ENCODE data around the gene MAEA.

MAEA gene

GRCh38 chr4:1338752-1339414, 49.2 kb downstream of the MAEA start:
- DNase-seq, result no peak

GRCh38 chr4:1339489-1339888, 49.8 kb downstream of the MAEA start:
- DNase-seq, result no peak

- no peak for DNase-seq
Observed at GRCh38 chr4:1340181-1340747, 50.6 kb downstream of the MAEA start.

GRCh38 chr4:1340861-1341260, 51.2 kb downstream of the MAEA start:
- no peak for DNase-seq

- DNase-seq, result no peak
Observed at GRCh38 chr4:1342003-1342402, 52.3 kb downstream of the MAEA start.

DNA sequence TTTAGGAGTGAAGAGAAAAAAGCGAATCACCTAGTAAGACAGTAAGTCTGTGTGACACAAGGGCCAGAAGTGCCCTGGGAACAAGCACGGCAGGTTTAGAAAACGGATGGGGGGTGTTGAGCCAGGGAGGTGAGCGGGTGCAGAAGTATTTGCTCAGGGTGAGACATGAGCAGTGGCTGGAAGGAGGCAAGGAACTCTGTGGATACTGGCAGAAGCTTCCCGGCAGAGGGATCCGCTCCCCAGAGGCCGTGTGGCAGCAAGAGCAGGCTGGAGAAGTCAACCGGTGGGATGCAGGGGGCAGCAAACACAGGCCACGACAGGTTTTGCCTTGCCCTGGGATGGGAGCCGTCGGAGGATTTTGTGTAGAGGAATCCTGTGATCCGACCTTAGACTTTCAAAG, 55.0 kb downstream of the MAEA start:
- DNase-seq, result no peak

- peak; percentile 87 for DNase-seq
Observed at GRCh38 chr4:1345903-1346780, 56.5 kb downstream of the MAEA start.

- peak; percentile 99 for DNase-seq
Observed at GRCh38 chr4:1346781-1347409, 57.2 kb downstream of the MAEA start, which contains the start of gene UVSSA. UVSSA (plus strand) TSS chr4:1347208; CDS start chr4:1348092, 884 bp downstream.

GRCh38 chr4:1347410-1347864, 57.7 kb downstream of the MAEA start:
- peak; percentile 90 for DNase-seq

- DNase-seq, result peak; percentile 17
Observed at GRCh38 chr4:1348014-1348513, 58.4 kb downstream of the MAEA start.

DNA sequence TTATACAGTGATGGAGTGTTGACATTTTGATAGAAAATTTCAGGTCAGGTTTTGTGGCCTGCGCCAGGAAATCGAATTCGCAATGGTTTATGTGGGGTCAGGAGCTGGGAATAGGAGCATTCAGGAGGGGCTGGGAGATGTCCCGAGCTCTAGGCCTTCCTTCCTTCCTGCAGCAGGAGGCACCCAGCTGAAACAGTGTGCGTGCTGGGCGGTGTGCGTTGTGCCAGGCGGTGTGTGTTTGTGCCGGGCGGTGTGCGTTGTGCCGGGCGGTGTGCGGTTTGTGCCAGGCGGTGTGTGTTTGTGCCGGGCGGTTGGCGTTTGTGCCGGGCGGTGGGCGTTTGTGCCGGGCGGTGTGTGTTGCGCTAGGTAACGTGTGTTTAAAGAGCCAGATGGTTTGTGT, 59.1 kb downstream of the MAEA start:
- no peak for DNase-seq

- DNase-seq, result no peak
Observed at GRCh38 chr4:1349359-1350168, 59.9 kb downstream of the MAEA start.

- no peak for DNase-seq
Observed at GRCh38 chr4:1350169-1350520, 60.5 kb downstream of the MAEA start.

DNA sequence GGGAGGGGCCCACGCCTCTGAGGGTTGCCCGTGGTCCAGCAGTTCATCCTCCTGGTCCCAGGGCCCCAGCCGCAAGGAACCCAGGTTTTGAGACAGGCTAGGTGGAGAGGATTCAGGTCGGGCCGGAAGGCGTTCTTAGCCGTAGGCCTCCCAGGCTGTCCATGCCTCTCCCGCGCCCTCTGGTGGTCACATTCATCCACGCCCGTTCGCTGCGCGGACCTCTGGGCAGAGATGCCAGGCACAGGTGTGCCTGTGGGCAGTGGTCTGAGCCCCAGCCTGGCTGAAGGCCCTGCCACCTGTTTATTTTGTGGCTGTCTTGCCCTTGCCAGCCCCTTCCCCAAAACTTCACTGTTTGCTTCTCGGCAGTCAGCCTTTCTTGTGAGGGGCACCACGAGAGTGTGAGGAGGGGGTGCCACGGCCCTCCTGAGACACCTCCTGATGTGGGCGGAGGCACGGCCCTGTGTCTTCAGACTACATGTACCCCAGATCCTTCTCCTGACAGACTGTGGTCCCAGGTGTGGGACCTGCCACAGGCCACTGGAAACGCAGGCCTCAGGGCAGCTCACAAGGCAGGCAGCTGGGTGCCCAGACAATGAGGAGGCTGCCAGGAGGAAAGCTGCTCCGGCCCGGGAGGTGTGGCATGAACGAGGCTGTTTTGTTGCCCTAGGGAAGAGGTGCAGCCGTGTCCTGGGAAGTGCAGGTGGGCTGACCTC, 62.3 kb downstream of the MAEA start:
- peak; percentile 89 for DNase-seq

GRCh38 chr4:1352567-1352900, 62.8 kb downstream of the MAEA start:
- no peak for DNase-seq

DNA sequence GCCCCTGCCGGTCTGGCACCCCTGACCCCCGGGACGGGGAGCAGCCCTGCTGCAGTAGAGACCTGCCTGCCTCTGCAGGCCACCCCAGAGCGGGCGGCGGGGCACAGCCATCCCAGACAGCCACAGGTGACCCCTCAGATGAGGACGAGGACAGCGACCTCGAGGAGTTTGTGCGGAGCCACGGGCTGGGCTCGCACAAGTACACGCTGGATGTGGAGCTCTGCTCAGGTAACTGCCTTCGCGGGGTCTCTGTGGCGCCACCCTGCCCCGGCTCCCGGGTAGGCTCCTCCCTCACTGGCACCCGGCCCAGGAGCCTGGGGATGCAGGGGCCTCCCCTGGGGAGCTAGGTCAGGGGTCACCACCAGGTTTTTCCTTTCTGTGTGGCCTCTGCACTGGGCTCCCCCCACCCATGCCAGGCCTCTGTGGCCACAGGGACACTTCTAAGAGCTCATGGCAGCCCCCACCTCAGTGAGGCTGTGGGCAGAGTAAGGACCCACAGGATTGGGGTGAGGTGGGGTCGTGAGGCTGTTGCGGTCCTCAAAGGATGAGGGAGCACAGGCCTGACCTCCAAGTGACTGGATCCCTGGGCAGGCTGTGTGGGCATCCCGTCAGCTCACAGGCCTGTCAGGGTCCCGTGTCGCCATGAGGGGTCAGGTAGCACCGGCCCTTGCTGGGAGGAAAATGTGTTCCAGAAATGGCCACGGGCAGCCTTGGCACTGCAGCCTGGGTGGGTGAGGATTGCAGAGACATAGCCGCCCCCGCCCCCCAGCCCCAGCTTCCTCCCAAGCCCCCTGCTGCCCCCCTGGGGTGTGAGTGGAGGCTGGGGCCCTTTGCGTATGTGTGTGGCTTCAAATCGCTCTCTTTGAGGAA, 63.7 kb downstream of the MAEA start:
- DNase-seq, result no peak

- peak; percentile 30 for DNase-seq
Observed at GRCh38 chr4:1354136-1354982, 64.7 kb downstream of the MAEA start.

DNA sequence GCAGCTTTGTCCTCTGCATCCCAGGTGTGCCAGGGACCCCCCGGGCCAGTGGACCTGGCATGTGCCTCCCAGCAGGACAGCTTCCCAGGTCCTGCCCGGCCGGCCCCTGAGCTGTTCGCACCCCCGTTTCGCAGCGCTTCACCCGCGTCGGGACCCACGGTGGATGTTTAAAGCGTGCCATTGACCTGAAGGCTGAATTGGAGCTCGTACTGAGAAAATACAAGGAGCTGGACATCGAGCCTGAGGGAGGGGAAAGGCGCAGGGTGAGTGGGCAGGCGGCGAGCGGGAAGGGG, 65.2 kb downstream of the MAEA start:
- DNase-seq, result no peak

DNA sequence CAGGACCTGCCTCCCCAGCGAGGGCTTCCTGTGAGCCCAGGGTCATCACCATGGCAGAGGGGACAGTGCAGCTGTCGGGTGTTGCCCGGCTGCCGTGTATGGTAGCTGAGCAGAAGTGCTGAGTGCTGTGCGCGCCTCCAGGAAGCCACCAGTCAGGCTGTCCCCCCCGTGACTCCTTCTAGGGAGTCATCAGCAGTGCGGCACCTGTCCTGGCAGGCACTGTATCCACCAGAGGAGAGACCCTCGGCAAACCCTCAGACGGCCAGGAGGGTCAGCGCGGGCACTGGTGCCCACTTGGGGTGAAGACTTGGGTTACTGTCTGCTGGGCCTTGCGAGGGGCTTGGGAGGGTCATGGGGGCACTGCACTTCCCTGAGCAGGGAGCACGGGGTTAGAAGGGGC, 65.7 kb downstream of the MAEA start:
- no peak for DNase-seq

All from hematopoietic multipotent progenitor cell treated with erythropoietin and hydrocortisone succinate and interleukin-3 and kit ligand, for 4 days (in vitro differentiated cells).